ENCODE results near the gene RUBCNL. TPM values are rescaled to one million over a fixed set of nuclear protein-coding genes. Genes with fewer than 3 reads are reported as not detected.

The RUBCNL gene
- total RNA-seq, 2 donors from 2014 or later, result 25.6 to 29.1 TPM

DNA sequence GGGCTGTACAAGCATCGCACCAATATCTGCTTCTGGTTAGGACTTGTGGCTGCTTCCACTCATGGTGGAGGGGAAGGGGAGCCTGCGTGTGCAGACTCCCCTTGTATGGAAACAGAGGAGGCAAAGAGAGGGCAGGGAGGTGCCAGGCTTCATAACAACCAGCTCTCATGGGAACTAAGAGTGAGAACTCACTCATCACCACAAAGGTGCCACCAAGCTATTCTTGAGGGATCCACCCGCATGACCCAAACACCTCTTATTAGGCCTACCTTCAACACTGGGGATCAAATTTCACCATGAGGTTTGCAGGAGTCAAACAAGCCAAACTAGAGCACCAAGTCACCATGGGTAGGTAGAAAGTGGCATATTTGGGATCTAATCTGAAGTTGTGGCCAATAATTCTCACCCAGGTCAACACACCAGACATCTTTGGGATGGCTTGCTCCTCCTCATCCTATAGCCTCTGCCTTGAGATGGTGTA is 46.4 kb downstream of the RUBCNL start:
- no peaks in the 10 kb centered on the region for H3K9me3 ChIP-seq
- H3K36me3 ChIP-seq, result no peaks in the 10 kb centered on the region
- H3K9ac ChIP-seq (ENCODE audit: low read depth in 2 of 2, low read length in 2 of 2), result no peak overlapping the region
- H3K4me3 ChIP-seq, result no peak overlapping the region
- H3K4me1 ChIP-seq, result no peaks in the 10 kb centered on the region
- no peak overlapping the region for H3K27ac ChIP-seq
- TF ChIP-seq, protein P1, sequence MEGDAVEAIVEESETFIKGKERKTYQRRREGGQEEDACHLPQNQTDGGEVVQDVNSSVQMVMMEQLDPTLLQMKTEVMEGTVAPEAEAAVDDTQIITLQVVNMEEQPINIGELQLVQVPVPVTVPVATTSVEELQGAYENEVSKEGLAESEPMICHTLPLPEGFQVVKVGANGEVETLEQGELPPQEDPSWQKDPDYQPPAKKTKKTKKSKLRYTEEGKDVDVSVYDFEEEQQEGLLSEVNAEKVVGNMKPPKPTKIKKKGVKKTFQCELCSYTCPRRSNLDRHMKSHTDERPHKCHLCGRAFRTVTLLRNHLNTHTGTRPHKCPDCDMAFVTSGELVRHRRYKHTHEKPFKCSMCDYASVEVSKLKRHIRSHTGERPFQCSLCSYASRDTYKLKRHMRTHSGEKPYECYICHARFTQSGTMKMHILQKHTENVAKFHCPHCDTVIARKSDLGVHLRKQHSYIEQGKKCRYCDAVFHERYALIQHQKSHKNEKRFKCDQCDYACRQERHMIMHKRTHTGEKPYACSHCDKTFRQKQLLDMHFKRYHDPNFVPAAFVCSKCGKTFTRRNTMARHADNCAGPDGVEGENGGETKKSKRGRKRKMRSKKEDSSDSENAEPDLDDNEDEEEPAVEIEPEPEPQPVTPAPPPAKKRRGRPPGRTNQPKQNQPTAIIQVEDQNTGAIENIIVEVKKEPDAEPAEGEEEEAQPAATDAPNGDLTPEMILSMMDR (IDR thresholded peaks at IDR 0.05), result no peak
- H3K27me3 ChIP-seq, result no peaks in the 10 kb centered on the region
- intact Hi-C loops (cut with DNase I), result no loop called here
- DNase-seq, result no peak

DNA sequence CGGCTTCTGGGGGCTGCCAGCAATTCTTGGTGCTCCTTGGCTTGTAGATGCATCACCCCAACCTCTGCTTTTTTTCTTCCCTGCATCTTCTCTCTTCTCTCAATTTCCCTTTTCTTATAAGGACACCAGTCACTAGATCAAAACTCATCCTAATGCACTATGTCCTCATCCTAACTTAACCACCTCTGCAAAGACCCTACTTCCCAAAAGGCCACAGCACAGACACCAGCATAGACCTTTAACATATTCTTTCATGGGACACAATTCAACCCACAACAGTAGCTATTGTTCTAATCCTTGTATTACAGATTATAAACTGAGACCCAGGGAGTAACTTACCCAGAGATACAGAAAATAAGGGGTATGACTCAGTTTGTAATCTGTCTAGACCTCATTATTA is 47.0 kb downstream of the RUBCNL start:
- no peaks in the 10 kb centered on the region for H3K4me1 ChIP-seq
- no peak overlapping the region for H3K9ac ChIP-seq (ENCODE audit: low read depth in 2 of 2, low read length in 2 of 2)
- intact Hi-C loops (cut with DNase I), result no loop called here
- H3K27ac ChIP-seq, result no peak overlapping the region
- DNase-seq, result no peak
- H3K36me3 ChIP-seq, result no peaks in the 10 kb centered on the region
- TF ChIP-seq, protein P1 (IDR thresholded peaks at IDR 0.05), result no peak
- no peaks in the 10 kb centered on the region for H3K9me3 ChIP-seq
- no peak overlapping the region for H3K4me3 ChIP-seq
- H3K27me3 ChIP-seq, result no peaks in the 10 kb centered on the region

DNA sequence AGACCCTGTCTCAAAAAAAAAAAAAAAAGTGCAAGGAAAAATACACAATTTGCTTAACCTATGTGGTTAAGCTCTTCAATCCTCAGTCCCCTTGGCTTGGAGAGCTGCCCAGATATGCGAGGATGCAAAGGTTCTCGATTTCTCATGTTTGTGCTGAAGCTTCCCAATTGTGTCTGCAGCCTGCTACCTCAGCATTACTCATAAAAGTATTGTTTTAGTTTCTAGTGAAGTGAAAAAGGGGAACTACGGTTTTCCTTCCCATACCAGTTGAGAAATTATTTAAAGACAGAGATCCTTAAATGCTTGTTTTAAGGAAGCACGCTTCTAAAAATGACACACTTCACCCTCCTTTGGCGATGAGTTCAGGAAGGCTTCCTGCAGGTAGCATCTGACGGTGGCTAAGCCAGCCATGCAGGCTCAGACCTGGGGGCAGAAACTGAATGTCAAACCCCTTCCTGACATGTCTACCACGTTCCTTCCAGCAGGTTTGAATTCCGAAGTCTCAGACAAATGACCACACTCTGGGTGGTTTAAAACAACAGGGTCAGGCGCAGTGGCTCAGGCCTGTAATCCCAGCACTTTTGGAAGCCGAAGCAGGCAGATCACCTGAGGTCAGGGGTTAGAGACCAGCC is 47.9 kb downstream of the RUBCNL start:
- DNase-seq, result no peak
- Histone ChIP-seq H3K9me3 (no peaks in the 10 kb centered on the region), H3K36me3 (no peaks in the 10 kb centered on the region), H3K27me3 (no peaks in the 10 kb centered on the region), H3K9ac (ENCODE audit: low read depth in 2 of 2, low read length in 2 of 2) (no peak overlapping the region), H3K4me3 (no peak overlapping the region), H3K27ac (no peak overlapping the region), H3K4me1 (no peaks in the 10 kb centered on the region)
- intact Hi-C loops (cut with DNase I), result no loop called here
- TF ChIP-seq, protein P1 (IDR thresholded peaks at IDR 0.05), result no peak

DNA sequence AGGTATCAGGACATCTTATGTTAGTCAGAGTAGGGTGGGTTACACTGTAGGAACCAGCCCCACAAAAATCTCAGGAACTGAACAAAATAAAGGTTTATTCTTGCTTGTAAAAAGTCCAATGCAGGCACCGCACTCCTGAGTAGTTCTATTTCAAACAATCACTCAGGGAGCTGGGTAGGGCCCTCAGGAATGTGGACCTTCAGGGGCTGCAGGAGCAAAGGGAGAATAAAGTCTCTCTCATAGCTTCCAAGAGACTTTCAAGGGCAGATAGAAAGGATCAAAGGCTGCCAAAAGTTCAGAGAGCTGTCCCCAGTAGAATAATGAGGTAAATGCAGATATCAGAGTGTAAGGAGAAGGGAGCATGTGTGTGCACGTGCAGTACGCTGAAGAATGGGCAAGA is 49.4 kb downstream of the RUBCNL start:
- no peak for DNase-seq

DNA sequence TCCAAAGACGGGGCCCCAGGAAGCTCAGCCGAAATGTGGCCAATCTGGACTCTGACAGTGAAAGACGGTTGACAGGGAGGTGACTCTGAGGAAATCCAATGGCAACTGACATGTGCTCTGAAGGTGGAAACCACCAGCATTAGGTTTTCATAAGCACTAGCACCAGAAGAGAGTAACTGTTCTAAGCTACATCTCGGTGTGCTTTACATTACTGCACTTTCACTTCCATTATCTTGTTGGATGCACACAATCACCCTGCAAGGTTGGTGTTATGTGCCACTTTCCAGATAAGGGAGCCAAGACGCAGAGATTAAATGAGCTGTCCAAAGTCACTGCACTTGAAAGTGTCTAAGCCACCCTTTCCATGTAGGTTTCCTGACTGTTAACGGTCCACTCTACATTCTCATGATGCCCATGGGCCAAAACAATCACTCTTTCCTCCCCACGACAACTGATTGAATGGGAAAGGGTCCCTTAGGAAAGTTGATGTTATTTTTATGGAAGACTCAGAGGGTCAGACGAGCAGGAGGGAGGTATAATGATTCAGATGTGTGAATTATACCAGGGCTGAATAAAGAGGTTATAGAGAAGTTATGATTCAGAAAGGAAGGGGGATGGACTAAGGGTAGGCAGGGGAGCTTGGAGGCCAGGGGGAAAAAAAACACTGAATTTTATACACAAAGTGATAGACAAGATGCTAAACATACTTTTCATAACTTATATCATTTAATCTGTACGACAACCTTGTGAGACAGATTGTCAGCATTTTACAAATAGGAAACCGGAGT is 52.8 kb downstream of the RUBCNL start:
- DNase-seq, result no peak
- no peaks in the 10 kb centered on the region for H3K36me3 ChIP-seq
- intact Hi-C loops (cut with DNase I), result no loop called here
- TF ChIP-seq, protein P1 (IDR thresholded peaks at IDR 0.05), result no peak
- no peaks in the 10 kb centered on the region for H3K9me3 ChIP-seq
- H3K4me3 ChIP-seq, result no peak overlapping the region
- no peaks in the 10 kb centered on the region for H3K4me1 ChIP-seq
- H3K27me3 ChIP-seq, result no peaks in the 10 kb centered on the region
- no peak overlapping the region for H3K27ac ChIP-seq
- no peak overlapping the region for H3K9ac ChIP-seq (ENCODE audit: low read depth in 2 of 2, low read length in 2 of 2)

More for the DNA sequence above, 49.4 kb downstream of the RUBCNL start:
- TF ChIP-seq, protein P1 (IDR thresholded peaks at IDR 0.05), result no peak
- H3K4me3 ChIP-seq, result no peak overlapping the region
- intact Hi-C loops (cut with DNase I), result no loop called here
- H3K4me1 ChIP-seq, result no peaks in the 10 kb centered on the region
- H3K9me3 ChIP-seq, result no peaks in the 10 kb centered on the region
- no peak overlapping the region for H3K9ac ChIP-seq (ENCODE audit: low read depth in 2 of 2, low read length in 2 of 2)
- no peaks in the 10 kb centered on the region for H3K36me3 ChIP-seq
- H3K27me3 ChIP-seq, result no peaks in the 10 kb centered on the region
- H3K27ac ChIP-seq, result no peak overlapping the region
